Bone marrow (tissue), 2 donors: ENCODE measurements around the gene CAPG.

ENCODE experiments used
- DNase-seq, 2 donors: peaks; one replicate each; lab custom pipeline; 2025; lab: John Stamatoyannopoulos, UW

CAPG gene

DNA sequence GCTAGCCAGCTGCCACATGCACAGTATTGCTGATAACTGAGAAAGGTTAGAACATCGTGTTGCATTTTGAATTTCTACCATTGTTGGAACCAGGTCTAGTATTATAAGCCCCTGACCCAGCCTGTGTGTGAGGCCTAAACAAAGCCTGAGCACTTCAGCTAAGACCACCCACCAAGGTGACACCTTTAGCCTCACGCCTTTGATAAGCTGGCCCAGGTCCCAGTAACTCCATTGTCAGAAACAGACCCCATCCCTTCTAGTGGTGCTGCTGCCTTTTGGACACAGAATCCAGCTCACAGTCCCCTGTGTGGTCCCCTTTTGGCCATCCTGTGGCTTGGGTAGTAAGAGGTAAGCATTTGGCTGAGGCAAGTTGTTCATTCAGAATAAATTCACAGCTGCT, 54.0 kb downstream of the CAPG start:
- DNase-seq = no peak

DNA sequence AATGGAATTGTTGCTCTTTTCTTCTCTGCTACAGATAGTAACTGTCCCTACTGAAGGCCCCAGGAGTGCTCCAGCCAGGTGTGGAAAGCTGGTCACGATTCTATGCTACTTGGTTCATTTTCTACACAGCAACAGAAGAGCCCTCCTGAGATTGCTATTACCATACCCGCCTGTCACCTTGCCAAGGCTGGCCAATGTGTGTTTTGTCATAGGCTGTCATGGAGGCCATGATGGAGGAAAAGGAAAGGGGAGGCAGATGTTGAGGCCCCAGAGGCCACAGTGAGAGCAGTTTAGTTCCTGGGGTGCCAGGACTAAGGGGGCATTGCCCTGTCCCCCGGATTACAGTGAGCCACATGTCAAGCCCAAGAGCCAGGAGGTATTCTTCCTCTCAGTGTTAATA, 54.6 kb downstream of the CAPG start:
- no peak for DNase-seq

DNA sequence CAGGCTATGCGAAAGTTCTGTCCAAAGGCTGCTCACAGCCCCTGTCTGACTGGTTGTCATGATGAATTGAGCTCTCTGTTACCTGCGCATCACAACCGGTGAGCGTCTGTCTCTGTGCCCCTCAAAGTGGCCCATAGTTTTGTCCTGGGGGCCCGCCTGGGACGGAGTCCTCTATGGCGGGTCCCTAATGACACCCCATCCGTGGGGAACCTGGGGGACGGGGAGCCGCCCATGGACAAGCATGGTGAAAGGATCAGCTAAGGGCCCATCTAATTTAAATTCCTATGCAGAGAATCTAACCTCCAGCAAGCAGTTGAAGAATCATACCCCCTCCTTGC, 55.1 kb downstream of the CAPG start:
- DNase-seq = no peak

DNA sequence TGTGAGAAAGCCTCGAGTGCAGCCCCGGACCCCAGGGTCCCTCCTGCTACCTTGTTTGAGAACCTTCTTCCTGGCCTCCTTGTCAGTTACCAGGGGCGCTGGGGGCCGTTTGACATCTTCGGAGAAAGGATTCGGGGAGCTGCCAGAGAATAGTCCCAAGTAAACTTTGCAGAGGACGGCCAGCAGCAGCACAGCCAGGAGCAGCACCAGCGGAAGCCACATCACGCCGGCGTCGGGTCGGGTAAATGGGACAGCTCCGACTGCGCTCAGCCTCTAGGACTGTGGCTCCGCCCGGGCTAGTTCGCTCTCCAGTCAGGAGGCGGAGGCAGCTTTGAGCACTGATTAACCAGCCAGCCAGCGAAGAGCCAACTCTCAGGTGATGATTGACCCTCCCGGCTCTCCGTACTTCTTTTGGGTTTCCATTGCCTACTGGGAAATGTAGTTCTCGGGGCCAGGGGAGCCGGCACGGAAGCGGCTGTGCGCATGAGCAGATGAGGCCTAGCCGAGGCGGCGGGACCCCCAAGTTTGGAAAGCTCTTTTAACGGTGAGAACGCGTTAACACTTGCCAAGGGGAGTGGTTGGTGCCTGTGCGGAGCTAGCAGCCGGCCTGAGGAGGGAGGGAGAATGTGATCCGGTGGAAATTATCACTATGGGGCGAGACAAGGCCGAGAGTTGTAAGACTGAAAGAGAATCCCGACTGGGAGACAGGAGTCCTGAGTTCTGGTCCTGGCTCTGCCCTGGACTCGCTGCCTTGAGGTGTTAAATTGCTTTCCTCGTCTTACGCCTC, 55.7 kb downstream of the CAPG start, which contains the start of the genes ELMOD3 and RETSAT:
ELMOD3 (plus strand) TSS at position 484 of the 787 bp plus-strand sequence. CDS start 2,430 bp downstream, outside the sequence.
RETSAT (minus strand) TSS at position 243 of the 787 bp plus-strand sequence; CDS start at position 222, 21 bp downstream.
- DNase-seq = peak; percentile 84 to 99

GRCh38 chr2:85353876-85354285, 56.3 kb downstream of the CAPG start:
- no peak for DNase-seq

GRCh38 chr2:85347599-85347998, 62.6 kb downstream of the CAPG start:
- DNase-seq = no peak
